HepG2 (cell line): ENCODE data around the gene INTS15. TPM values are rescaled to one million over a fixed set of nuclear protein-coding genes. Genes with fewer than 3 reads are reported as not detected.

ENCODE experiments used
- CBX1 ChIP-seq: IDR thresholded peaks from one replicate; pipeline ENCODE4 v1.6.1; 2016; ENCODE audit warnings: antibody characterized with exemption, low read depth
- DBP ChIP-seq: sonication (generic); formaldehyde crosslinking; IDR thresholded peaks from 2 replicates; pipeline ENCODE4 v1.4.0; 2020; ENCODE audit warnings: missing genetic modification reagents; ENCODE audit errors: not compliant biosample characterization
- DNMT1 ChIP-seq: sonication (generic); formaldehyde crosslinking; IDR thresholded peaks from 2 replicates; pipeline ENCODE4 v1.5.1; 2020; ENCODE audit warnings: mild to moderate bottlenecking, missing genetic modification reagents
- IRF9 ChIP-seq: sonication (generic); formaldehyde crosslinking; IDR thresholded peaks from 2 replicates; pipeline ENCODE4 v1.8.0; 2022; ENCODE audit warnings: missing genetic modification reagents, mild to moderate bottlenecking, borderline replicate concordance
- KIAA2018 ChIP-seq: sonication (generic); formaldehyde crosslinking; IDR thresholded peaks from 2 replicates; pipeline ENCODE4 v1.5.0; 2020; ENCODE audit warnings: mild to moderate bottlenecking, missing genetic modification reagents, borderline replicate concordance
- MLXIP ChIP-seq: sonication (generic); formaldehyde crosslinking; IDR thresholded peaks from 2 replicates; pipeline ENCODE4 v1.9.0; 2021; ENCODE audit warnings: missing genetic modification reagents, borderline replicate concordance
- MXI1 ChIP-seq: IDR thresholded peaks from 3 replicates; pipeline ENCODE4 v1.6.1; 2012; ENCODE audit warnings: low read depth, low read length, inconsistent platforms, borderline replicate concordance
- YEATS2 ChIP-seq: sonication (generic); formaldehyde crosslinking; IDR thresholded peaks from 2 replicates; pipeline ENCODE4 v1.4.0; 2020; ENCODE audit warnings: missing genetic modification reagents, borderline replicate concordance
- ZNF589 ChIP-seq: sonication (generic); formaldehyde crosslinking; conservative IDR thresholded peaks from 2 replicates; pipeline ENCODE4 v1.8.0; 2022; ENCODE audit warnings: mild to moderate bottlenecking, moderate library complexity, missing genetic modification reagents
- ZNF703 ChIP-seq: sonication (generic); formaldehyde crosslinking; IDR thresholded peaks from 2 replicates; pipeline ENCODE4 v1.5.1; 2020; ENCODE audit warnings: missing genetic modification reagents, mild to moderate bottlenecking, moderate library complexity, borderline replicate concordance
- ZSCAN12 ChIP-seq: sonication (generic); formaldehyde crosslinking; IDR thresholded peaks from 2 replicates; pipeline ENCODE4 v1.9.0; 2021; ENCODE audit warnings: mild to moderate bottlenecking, missing genetic modification reagents
- polyA plus RNA-seq, 8 experiments: library from polyadenylated mRNA; depleted of rRNA in 3 of 8; stranded (reverse) in 7 of 8; unstranded in 1 of 8; fragments of >200 nt; fragmentation: Illumina TruSeq in 4 of 8; extraction: Trizol in 4 of 8; gene quantifications; 2 replicates each; pipeline versions ENCODE4 v1.2.1 to v1.2.3, GENCODE V29; 2011 to 2016; ENCODE audit warnings: low read depth in 4 of 8, missing spikeins in 1 of 8, mixed read lengths in 1 of 8; ENCODE audit not compliant: insufficient read depth in 1 of 8
- total RNA-seq, 5 experiments: library from RNA; depleted of rRNA; stranded (reverse); fragments of >200 nt; fragmentation: Illumina TruSeq; extraction: Trizol; gene quantifications; 2 replicates each; pipeline ENCODE4 v1.2.3, GENCODE V29; 2016; ENCODE audit warnings: low read depth in 1 of 5
- TF ChIP-seq, protein P1 (sequence below): sonication (generic); formaldehyde crosslinking; IDR thresholded peaks from 2 replicates; pipeline ENCODE4 v1.4.0; 2020; ENCODE audit warnings: missing genetic modification reagents

Gene INTS15
- total and polyA plus RNA-seq, 2 of the 13 experiments (the other 11 are each of a cell fraction or from before 2014, with no cell fraction given), result 16.3 to 25.7 TPM

DNA sequence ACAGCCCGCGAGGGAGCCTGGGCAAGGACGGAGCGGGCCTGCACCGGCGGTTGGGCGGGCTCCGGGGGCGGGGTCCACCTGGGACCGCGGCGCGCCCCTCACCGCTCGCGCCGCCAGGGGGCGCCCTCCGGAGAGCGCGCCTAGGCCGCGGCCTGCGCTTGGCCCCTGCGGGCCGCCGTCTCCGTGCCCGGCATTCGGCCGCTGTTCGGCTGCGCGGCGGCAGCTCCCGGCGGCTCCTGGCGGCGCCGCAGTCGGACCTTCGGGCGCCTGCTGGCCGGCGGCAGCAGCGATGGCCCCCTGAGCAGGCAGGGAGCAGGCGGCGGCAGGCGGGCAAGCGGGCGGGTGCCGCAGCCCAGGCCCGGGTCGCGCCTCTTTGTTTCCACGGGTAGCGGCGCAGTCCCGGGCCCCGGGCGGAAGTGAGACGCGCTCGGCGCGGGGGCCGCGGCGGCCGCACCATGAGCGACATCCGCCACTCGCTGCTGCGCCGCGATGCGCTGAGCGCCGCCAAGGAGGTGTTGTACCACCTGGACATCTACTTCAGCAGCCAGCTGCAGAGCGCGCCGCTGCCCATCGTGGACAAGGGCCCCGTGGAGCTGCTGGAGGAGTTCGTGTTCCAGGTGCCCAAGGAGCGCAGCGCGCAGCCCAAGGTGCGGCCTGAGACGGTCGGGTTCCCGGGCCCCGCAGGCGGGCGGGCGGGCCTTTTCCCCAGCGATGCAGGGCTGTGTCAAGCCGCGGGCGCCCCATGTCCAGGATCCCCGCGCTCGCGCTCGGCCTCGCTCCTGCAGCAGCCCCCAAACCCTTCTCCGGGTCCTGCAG is at the start of gene INTS15 (continued):
- TF ChIP-seq KIAA2018 (CRISPR knock-in tag) (0 out of 2 replicates have a peak, but pooled peaks have one; percentile 28), ZNF703 (CRISPR knock-in tag) (no peak; the same call in 1 of the 2 replicates), IRF9 (no peak), DBP (no peak), ZSCAN12 (CRISPR knock-in tag) (no peak), DNMT1 (CRISPR knock-in tag) (no peak), YEATS2 (no peak), CBX1 (no peak), MXI1 (peak; percentile 75; the same call in 1 of the 3 replicates), ZNF589 (CRISPR knock-in tag) (no peak), MLXIP (CRISPR knock-in tag) (no peak)
- TF ChIP-seq, protein P1, sequence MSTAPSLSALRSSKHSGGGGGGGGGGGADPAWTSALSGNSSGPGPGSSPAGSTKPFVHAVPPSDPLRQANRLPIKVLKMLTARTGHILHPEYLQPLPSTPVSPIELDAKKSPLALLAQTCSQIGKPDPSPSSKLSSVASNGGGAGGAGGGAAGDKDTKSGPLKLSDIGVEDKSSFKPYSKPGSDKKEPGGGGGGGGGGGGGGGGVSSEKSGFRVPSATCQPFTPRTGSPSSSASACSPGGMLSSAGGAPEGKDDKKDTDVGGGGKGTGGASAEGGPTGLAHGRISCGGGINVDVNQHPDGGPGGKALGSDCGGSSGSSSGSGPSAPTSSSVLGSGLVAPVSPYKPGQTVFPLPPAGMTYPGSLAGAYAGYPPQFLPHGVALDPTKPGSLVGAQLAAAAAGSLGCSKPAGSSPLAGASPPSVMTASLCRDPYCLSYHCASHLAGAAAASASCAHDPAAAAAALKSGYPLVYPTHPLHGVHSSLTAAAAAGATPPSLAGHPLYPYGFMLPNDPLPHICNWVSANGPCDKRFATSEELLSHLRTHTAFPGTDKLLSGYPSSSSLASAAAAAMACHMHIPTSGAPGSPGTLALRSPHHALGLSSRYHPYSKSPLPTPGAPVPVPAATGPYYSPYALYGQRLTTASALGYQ (CRISPR knock-in tag), result no peak
